Ishikawa (cell line): ENCODE measurements around the gene MEGF11.

ENCODE experiments used
- CREB1 ChIP-seq: IDR thresholded peaks from 2 replicates; pipeline ENCODE4 v1.6.1; 2012; ENCODE audit warnings: low read depth
- MAX ChIP-seq: IDR thresholded peaks from 2 replicates; pipeline ENCODE4 v1.6.1; 2012
- RAD21 ChIP-seq: IDR thresholded peaks from 2 replicates; pipeline ENCODE4 v1.6.1; 2012; ENCODE audit warnings: low read depth
- REST ChIP-seq: IDR thresholded peaks from 2 replicates; pipeline ENCODE4 v1.6.1; 2012; ENCODE audit warnings: low read depth, mild to moderate bottlenecking
- TEAD4 ChIP-seq: IDR thresholded peaks from 2 replicates; pipeline ENCODE4 v1.6.1; 2012
- USF1 ChIP-seq: IDR thresholded peaks from 2 replicates; pipeline ENCODE4 v1.6.1; 2012

- TF ChIP-seq MAX (no peak), TEAD4 (no peak), USF1 (no peak), RAD21 (no peak), REST (no peak), CREB1 (no peak)
Observed at GRCh38 chr15:66167854-66168253, 85.7 kb downstream of the MEGF11 start.
